HepG2 (cell line): ENCODE measurements around the gene ERBB4. TPM values are rescaled to one million over a fixed set of nuclear protein-coding genes. Genes with fewer than 3 reads are reported as not detected.

Source experiments
- ATAC-seq: fragments of 200-7000 bp; cut with Tn5 transposase; 3 replicates; pipeline ENCODE4 v1.9.1; 2020; ENCODE audit warnings: mild to moderate bottlenecking, moderate library complexity
- BruUV-seq: library from RNA; stranded (reverse); fragments of 400-500 nt; replicated peaks from 2 replicates; lab custom pipeline; 2021; lab: Mats Ljungman, UMichigan
- CTCF ChIA-PET: fragments of 300-600 bp; formaldehyde crosslinking; extraction: SDS; loops from one replicate; lab custom pipeline; 2021; ENCODE audit warnings: low total read pairs, inconsistent platforms, low intra/inter-chr PET ratio; lab: Yijun Ruan, JAX
- POLR2A ChIA-PET: fragments of 350-600 bp; sonication (Branson Sonifier 250); formaldehyde crosslinking; loops from one replicate; lab custom pipeline; 2020; ENCODE audit warnings: antibody characterized with exemption, inconsistent platforms; lab: Yijun Ruan, JAX
- DNase-seq: peaks from one replicate; pipeline ENCODE4 v3.0.0-alpha.2; 2015; ENCODE audit warnings: low spot score
- FAIRE-seq: peaks from 3 replicates; lab custom pipeline; 2011; peaks lifted over from hg19 to GRCh38; lab: Jason Lieb, UNC
- H2AFZ ChIP-seq: one replicate; pipeline ENCODE4 v1.6.1; 2011; ENCODE audit warnings: low read length, inconsistent platforms
- H3K27ac ChIP-seq: fragments of 300-600 bp; 3 replicates; pipeline ENCODE4 v1.8.0; 2011; ENCODE audit warnings: mixed run types, mild to moderate bottlenecking, mixed read lengths, low read length, inconsistent platforms; ENCODE audit not compliant: insufficient read depth; ENCODE audit errors: extremely low read length
- H3K27me3 ChIP-seq, 2 experiments: fragments of 200-600 bp in 1 of 2; 2 replicates in 1 of 2; 3 replicates in 1 of 2; pipeline versions ENCODE4 v1.6.0 to v1.8.0; 2011; ENCODE audit warnings: low read length in 2 of 2, mild to moderate bottlenecking in 2 of 2, moderate library complexity in 2 of 2, inconsistent platforms in 1 of 2; ENCODE audit not compliant: insufficient read depth in 2 of 2, control insufficient read depth in 1 of 2
- H3K36me3 ChIP-seq, 2 experiments: fragments of 200-600 bp in 1 of 2; replicated peaks in 1 of 2; 2 replicates in 1 of 2; 3 replicates in 1 of 2; pipeline versions ENCODE4 v1.5.1 to v1.8.0; 2011; ENCODE audit warnings: low read length in 2 of 2, inconsistent platforms in 1 of 2; ENCODE audit not compliant: insufficient read depth in 2 of 2, control insufficient read depth in 1 of 2
- H3K4me1 ChIP-seq: 2 replicates; pipeline ENCODE4 v1.5.1; 2012; ENCODE audit warnings: low read length, inconsistent platforms; ENCODE audit not compliant: insufficient read depth
- H3K4me2 ChIP-seq: 2 replicates; pipeline ENCODE4 v1.6.0; 2011; ENCODE audit warnings: low read depth, low read length, inconsistent platforms
- H3K4me3 ChIP-seq, 3 experiments: fragments of 200-600 bp in 1 of 3; sonication (generic), shearing (Covaris generic) in 1 of 3; replicated peaks in 1 of 3; 2 replicates each; pipeline ENCODE4 v1.5.1; 2011 to 2016; ENCODE audit warnings: low read length in 3 of 3, inconsistent platforms in 2 of 3, low read depth in 2 of 3, mild to moderate bottlenecking in 2 of 3, control low read depth in 1 of 3, mixed read lengths in 1 of 3; ENCODE audit not compliant: insufficient read depth in 1 of 3
- H3K79me2 ChIP-seq: one replicate; pipeline ENCODE4 v1.6.1; 2011; ENCODE audit warnings: low read length, inconsistent platforms; ENCODE audit not compliant: insufficient read depth
- H3K9ac ChIP-seq: 2 replicates; pipeline ENCODE4 v1.6.0; 2011; ENCODE audit warnings: mild to moderate bottlenecking, low read depth, low read length, inconsistent platforms; ENCODE audit not compliant: insufficient read depth
- H3K9me3 ChIP-seq: 2 replicates; pipeline ENCODE4 v1.5.1; 2012; ENCODE audit warnings: mild to moderate bottlenecking, low read length
- H4K20me1 ChIP-seq: 2 replicates; pipeline ENCODE4 v1.6.0; 2011; ENCODE audit warnings: inconsistent platforms, mild to moderate bottlenecking, low read length, moderate library complexity; ENCODE audit not compliant: insufficient read depth
- ELK4 ChIP-seq: sonication (generic); formaldehyde crosslinking; IDR thresholded peaks from 2 replicates; pipeline ENCODE4 v1.9.0; 2021; ENCODE audit warnings: missing genetic modification reagents, borderline replicate concordance
- GTF3A ChIP-seq: sonication (generic); formaldehyde crosslinking; conservative IDR thresholded peaks from 2 replicates; pipeline ENCODE4 v1.4.0; 2020; ENCODE audit warnings: mild to moderate bottlenecking, missing genetic modification reagents
- HINFP ChIP-seq: sonication (generic); formaldehyde crosslinking; IDR thresholded peaks from 2 replicates; pipeline ENCODE4 v1.4.0; 2020; ENCODE audit warnings: low read depth, mild to moderate bottlenecking, missing genetic modification reagents
- HMG20B ChIP-seq: conservative IDR thresholded peaks from 2 replicates; pipeline ENCODE4 v1.6.1; 2016; ENCODE audit warnings: missing genetic modification reagents, missing compliant biosample characterization
- KAT7 ChIP-seq: IDR thresholded peaks from 2 replicates; pipeline ENCODE4 v1.6.1; 2018; ENCODE audit warnings: borderline replicate concordance, missing compliant biosample characterization
- KDM5A ChIP-seq: fragments of 200-600 bp; sonication (generic); IDR thresholded peaks from 2 replicates; pipeline ENCODE4 v1.7.0; 2018; ENCODE audit warnings: antibody characterized with exemption, mild to moderate bottlenecking, low read length, borderline replicate concordance
- MLX ChIP-seq: IDR thresholded peaks from 2 replicates; pipeline ENCODE4 v1.6.1; 2016
- TOPORS ChIP-seq: sonication (generic); formaldehyde crosslinking; IDR thresholded peaks from 2 replicates; pipeline ENCODE4 v1.8.0; 2023; ENCODE audit warnings: mild to moderate bottlenecking, missing genetic modification reagents
- ZBTB4 ChIP-seq: sonication (generic); formaldehyde crosslinking; IDR thresholded peaks from 2 replicates; pipeline ENCODE4 v1.4.0; 2020; ENCODE audit warnings: missing genetic modification reagents, mild to moderate bottlenecking, borderline replicate concordance
- ZBTB42 ChIP-seq: sonication (generic); formaldehyde crosslinking; IDR thresholded peaks from 2 replicates; pipeline ENCODE4 v1.5.0; 2020; ENCODE audit warnings: mild to moderate bottlenecking, missing genetic modification reagents
- ZNF17 ChIP-seq: sonication (generic); formaldehyde crosslinking; IDR thresholded peaks from 2 replicates; pipeline ENCODE4 v1.5.0; 2020; ENCODE audit warnings: mild to moderate bottlenecking, missing genetic modification reagents
- ZNF451 ChIP-seq: sonication (generic); formaldehyde crosslinking; IDR thresholded peaks from 2 replicates; pipeline ENCODE4 v1.5.0; 2020; ENCODE audit warnings: mild to moderate bottlenecking, missing genetic modification reagents
- ZNF556 ChIP-seq: sonication (generic); formaldehyde crosslinking; IDR thresholded peaks from 2 replicates; pipeline ENCODE4 v1.4.0; 2020; ENCODE audit warnings: mild to moderate bottlenecking, missing genetic modification reagents, borderline replicate concordance
- ZNF558 ChIP-seq: sonication (generic); formaldehyde crosslinking; IDR thresholded peaks from 2 replicates; pipeline ENCODE4 v1.9.0; 2022; ENCODE audit warnings: mild to moderate bottlenecking, missing genetic modification reagents, borderline replicate concordance
- ZNF615 ChIP-seq: sonication (generic); formaldehyde crosslinking; IDR thresholded peaks from 2 replicates; pipeline ENCODE4 v1.5.0; 2020; ENCODE audit warnings: mild to moderate bottlenecking, missing genetic modification reagents, borderline replicate concordance
- ZNF761 ChIP-seq: sonication (generic); formaldehyde crosslinking; conservative IDR thresholded peaks from 2 replicates; pipeline ENCODE4 v1.4.0; 2020; ENCODE audit warnings: mild to moderate bottlenecking, missing genetic modification reagents
- WGBS: methylation state at CpG from one replicate; pipeline ENCODE4 v1.1.6; 2017; ENCODE audit warnings: low lambda C conversion rate; 5-methylcytosine and 5-hydroxymethylcytosine counted together
- in situ Hi-C: cut with HindIII; loops from 2 replicates; pipeline ENCODE4 v1.10.0; 2017; ENCODE audit warnings: low pct_unique_long_range_greater_than_20kb; ENCODE audit not compliant: extremely low pct_ligation_motif_present
- intact Hi-C: fragments of 100-400 bp; cut with micrococcal nuclease; formaldehyde crosslinking; loops from one replicate; pipeline ENCODE4 v1.10.0; 2022; ENCODE audit not compliant: unreplicated experiment
- polyA plus RNA-seq, 8 experiments: library from polyadenylated mRNA; depleted of rRNA in 3 of 8; stranded (reverse) in 7 of 8; unstranded in 1 of 8; fragments of >200 nt; fragmentation: Illumina TruSeq in 4 of 8; extraction: Trizol in 4 of 8; gene quantifications; 2 replicates each; pipeline versions ENCODE4 v1.2.1 to v1.2.3, GENCODE V29; 2011 to 2016; ENCODE audit warnings: low read depth in 4 of 8, missing spikeins in 1 of 8, mixed read lengths in 1 of 8; ENCODE audit not compliant: insufficient read depth in 1 of 8
- total RNA-seq, 5 experiments: library from RNA; depleted of rRNA; stranded (reverse); fragments of >200 nt; fragmentation: Illumina TruSeq; extraction: Trizol; gene quantifications; 2 replicates each; pipeline ENCODE4 v1.2.3, GENCODE V29; 2016; ENCODE audit warnings: low read depth in 1 of 5
- TF ChIP-seq, protein P1 (sequence below): sonication (generic); formaldehyde crosslinking; IDR thresholded peaks from 2 replicates; pipeline ENCODE4 v1.5.1; 2020; ENCODE audit warnings: mild to moderate bottlenecking, moderate library complexity, missing genetic modification reagents

The ERBB4 gene
- total and polyA plus RNA-seq, 2 of the 13 experiments (the other 11 are each of a cell fraction or from before 2014, with no cell fraction given) = not detected

GRCh38 chr2:211789982-211790381, 748.6 kb downstream of the ERBB4 start:
- DNase-seq = no peak
- POLR2A ChIA-PET = no interaction called here
- in situ Hi-C loops (no loop called here), intact Hi-C loops (no loop called here)
- no peak for ATAC-seq
- CTCF ChIA-PET = no interaction called here
- H3K9me3 ChIP-seq = no peaks in the 10 kb centered on the region
- no TSS peak for BruUV-seq
- H3K27ac ChIP-seq = no peak overlapping the region
- WGBS = 1% methylated on average over 4 of the region's 4 CpGs
- no peak overlapping the region for H3K4me3 ChIP-seq
- no peak overlapping the region for H2AFZ ChIP-seq
- H3K4me2 ChIP-seq = no peak overlapping the region
- TF ChIP-seq ZNF451 (CRISPR knock-in tag) (no peak), ZNF615 (CRISPR knock-in tag) (no peak), ZBTB42 (CRISPR knock-in tag) (no peak), ZNF761 (CRISPR knock-in tag) (no peak), ELK4 (CRISPR knock-in tag) (no peak), ZBTB4 (CRISPR knock-in tag) (no peak), HINFP (no peak), KDM5A (no peak), TOPORS (CRISPR knock-in tag) (no peak), MLX (CRISPR knock-in tag) (no peak), ZNF17 (CRISPR knock-in tag) (no peak), GTF3A (CRISPR knock-in tag) (no peak), KAT7 (CRISPR knock-in tag) (no peak), ZNF558 (CRISPR knock-in tag) (no peak), ZNF556 (CRISPR knock-in tag) (no peak), HMG20B (CRISPR knock-in tag) (no peak)
- TF ChIP-seq, protein P1, sequence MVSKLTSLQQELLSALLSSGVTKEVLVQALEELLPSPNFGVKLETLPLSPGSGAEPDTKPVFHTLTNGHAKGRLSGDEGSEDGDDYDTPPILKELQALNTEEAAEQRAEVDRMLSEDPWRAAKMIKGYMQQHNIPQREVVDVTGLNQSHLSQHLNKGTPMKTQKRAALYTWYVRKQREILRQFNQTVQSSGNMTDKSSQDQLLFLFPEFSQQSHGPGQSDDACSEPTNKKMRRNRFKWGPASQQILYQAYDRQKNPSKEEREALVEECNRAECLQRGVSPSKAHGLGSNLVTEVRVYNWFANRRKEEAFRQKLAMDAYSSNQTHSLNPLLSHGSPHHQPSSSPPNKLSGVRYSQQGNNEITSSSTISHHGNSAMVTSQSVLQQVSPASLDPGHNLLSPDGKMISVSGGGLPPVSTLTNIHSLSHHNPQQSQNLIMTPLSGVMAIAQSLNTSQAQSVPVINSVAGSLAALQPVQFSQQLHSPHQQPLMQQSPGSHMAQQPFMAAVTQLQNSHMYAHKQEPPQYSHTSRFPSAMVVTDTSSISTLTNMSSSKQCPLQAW (CRISPR knock-in tag) = no peak
- no peaks in the 10 kb centered on the region for H3K4me1 ChIP-seq
- no peaks in the 10 kb centered on the region for H3K79me2 ChIP-seq
- no peak overlapping the region for H3K9ac ChIP-seq
- H3K27me3 ChIP-seq = no peaks in the 10 kb centered on the region
- H3K36me3 ChIP-seq = no peaks in the 10 kb centered on the region
- FAIRE-seq = no peak
- no peaks in the 10 kb centered on the region for H4K20me1 ChIP-seq
